Measurements from ENCODE around the gene KCNQ1. TPM values are rescaled to one million over a fixed set of nuclear protein-coding genes. Genes with fewer than 3 reads are reported as not detected.

KCNQ1 gene
- total RNA-seq, 1 experiment from 2014 or later = 9.2 TPM

GRCh38 chr11:2869561-2870427 lies 425.0 kb downstream of the KCNQ1 start:
- CTCF ChIA-PET = no interaction called here
- H3K27me3 Mint-ChIP-seq (ENCODE audit: unreplicated experiment) = peaks cover 18% of the 10 kb centered on the region

GRCh38 chr11:2870460-2870859 lies 425.7 kb downstream of the KCNQ1 start:
- Mint-ChIP-seq H3K4me3 (ENCODE audit: low read depth, unreplicated experiment) (no peak overlapping the region), H3K9me3 (ENCODE audit: low read depth, unreplicated experiment) (no peaks in the 10 kb centered on the region), H3K36me3 (ENCODE audit: insufficient read depth, unreplicated experiment) (no peaks in the 10 kb centered on the region), H3K27ac (ENCODE audit: unreplicated experiment) (no peak overlapping the region), H3K4me1 (ENCODE audit: low read depth, unreplicated experiment) (no peaks in the 10 kb centered on the region), H3K27me3 (ENCODE audit: unreplicated experiment) (peaks cover 12% of the 10 kb centered on the region)
- CTCF ChIA-PET = no interaction called here
- BruUV-seq (replicated peaks) = no TSS peak
- intact Hi-C loops (cut with micrococcal nuclease; ENCODE audit: unreplicated experiment) = no loop called here
- no peak for TF ChIP-seq CTCF (IDR thresholded peaks at IDR 0.05; ENCODE audit: unreplicated experiment)
- DNase-seq = no peak

More at GRCh38 chr11:2869561-2870427, 425.0 kb downstream of the KCNQ1 start:
- H3K27ac Mint-ChIP-seq (ENCODE audit: unreplicated experiment) = no peak overlapping the region
- no peak for DNase-seq
- no peaks in the 10 kb centered on the region for H3K36me3 Mint-ChIP-seq (ENCODE audit: insufficient read depth, unreplicated experiment)
- intact Hi-C loops (cut with micrococcal nuclease; ENCODE audit: unreplicated experiment) = no loop called here
- H3K4me3 Mint-ChIP-seq (ENCODE audit: low read depth, unreplicated experiment) = no peak overlapping the region
- no peaks in the 10 kb centered on the region for H3K9me3 Mint-ChIP-seq (ENCODE audit: low read depth, unreplicated experiment)
- no peaks in the 10 kb centered on the region for H3K4me1 Mint-ChIP-seq (ENCODE audit: low read depth, unreplicated experiment)
- no TSS peak for BruUV-seq (replicated peaks)
- TF ChIP-seq CTCF (IDR thresholded peaks at IDR 0.05; ENCODE audit: unreplicated experiment) = no peak

GRCh38 chr11:2870969-2871680 lies 426.3 kb downstream of the KCNQ1 start:
- no TSS peak for BruUV-seq (replicated peaks)
- H3K4me1 Mint-ChIP-seq (ENCODE audit: low read depth, unreplicated experiment) = no peaks in the 10 kb centered on the region
- H3K9me3 Mint-ChIP-seq (ENCODE audit: low read depth, unreplicated experiment) = no peaks in the 10 kb centered on the region
- H3K36me3 Mint-ChIP-seq (ENCODE audit: insufficient read depth, unreplicated experiment) = no peaks in the 10 kb centered on the region
- CTCF ChIA-PET = no interaction called here
- H3K27me3 Mint-ChIP-seq (ENCODE audit: unreplicated experiment) = peaks cover 11% of the 10 kb centered on the region
- intact Hi-C loops (cut with micrococcal nuclease; ENCODE audit: unreplicated experiment) = no loop called here
- no peak for TF ChIP-seq CTCF (IDR thresholded peaks at IDR 0.05; ENCODE audit: unreplicated experiment)
- H3K27ac Mint-ChIP-seq (ENCODE audit: unreplicated experiment) = no peak overlapping the region
- H3K4me3 Mint-ChIP-seq (ENCODE audit: low read depth, unreplicated experiment) = no peak overlapping the region
- no peak for DNase-seq

GRCh38 chr11:2874963-2875362 lies 430.2 kb downstream of the KCNQ1 start:
- no peak overlapping the region for H3K27ac Mint-ChIP-seq (ENCODE audit: unreplicated experiment)
- DNase-seq = no peak
- H3K9me3 Mint-ChIP-seq (ENCODE audit: low read depth, unreplicated experiment) = no peaks in the 10 kb centered on the region
- peaks cover 21% of the 10 kb centered on the region for H3K27me3 Mint-ChIP-seq (ENCODE audit: unreplicated experiment)
- BruUV-seq (replicated peaks) = no TSS peak
- no peaks in the 10 kb centered on the region for H3K4me1 Mint-ChIP-seq (ENCODE audit: low read depth, unreplicated experiment)
- H3K36me3 Mint-ChIP-seq (ENCODE audit: insufficient read depth, unreplicated experiment) = no peaks in the 10 kb centered on the region
- TF ChIP-seq CTCF (IDR thresholded peaks at IDR 0.05; ENCODE audit: unreplicated experiment) = no peak
- H3K4me3 Mint-ChIP-seq (ENCODE audit: low read depth, unreplicated experiment) = no peak overlapping the region
- CTCF ChIA-PET = interaction anchor here (1.1 kb wide), 1 partner anchor 38 kb away, joined by 3 read pairs; no protein-coding TSS in a partner anchor
- intact Hi-C loops (cut with micrococcal nuclease; ENCODE audit: unreplicated experiment) = no loop called here

Data from Calu3 (cell line).